Nephron (organoid): ENCODE measurements around the gene HOXA10.

ENCODE experiments used
- H3K27ac Mint-ChIP-seq, 3 experiments: 2 replicates each; pipeline ENCODE4 v1.8.0; 2020; ENCODE audit warnings: mixed read lengths in 3 of 3, mild to moderate bottlenecking in 2 of 3, moderate library complexity in 1 of 3
- H3K27me3 Mint-ChIP-seq: 2 replicates; pipeline ENCODE4 v1.8.0; 2021; ENCODE audit warnings: low read depth, mild to moderate bottlenecking, moderate library complexity, mixed read lengths
- H3K36me3 Mint-ChIP-seq: 2 replicates; pipeline ENCODE4 v1.8.0; 2020; ENCODE audit warnings: low read depth, mixed read lengths
- H3K4me1 Mint-ChIP-seq: 2 replicates; pipeline ENCODE4 v1.8.0; 2020; ENCODE audit warnings: mixed read lengths
- H3K4me3 Mint-ChIP-seq, 3 experiments: 2 replicates each; pipeline ENCODE4 v1.8.0; 2020; ENCODE audit warnings: mild to moderate bottlenecking in 3 of 3, mixed read lengths in 3 of 3, moderate library complexity in 2 of 3
- H3K9me3 Mint-ChIP-seq: 2 replicates; pipeline ENCODE4 v1.8.0; 2020; ENCODE audit warnings: mixed read lengths
- CTCF ChIP-seq, 3 experiments: fragments of 200-600 bp; sonication (generic); IDR thresholded peaks; one replicate each; pipeline ENCODE4 v1.5.0; 2021; ENCODE audit warnings: antibody characterized with exemption in 3 of 3; ENCODE audit not compliant: unreplicated experiment in 3 of 3

HOXA10 gene

DNA sequence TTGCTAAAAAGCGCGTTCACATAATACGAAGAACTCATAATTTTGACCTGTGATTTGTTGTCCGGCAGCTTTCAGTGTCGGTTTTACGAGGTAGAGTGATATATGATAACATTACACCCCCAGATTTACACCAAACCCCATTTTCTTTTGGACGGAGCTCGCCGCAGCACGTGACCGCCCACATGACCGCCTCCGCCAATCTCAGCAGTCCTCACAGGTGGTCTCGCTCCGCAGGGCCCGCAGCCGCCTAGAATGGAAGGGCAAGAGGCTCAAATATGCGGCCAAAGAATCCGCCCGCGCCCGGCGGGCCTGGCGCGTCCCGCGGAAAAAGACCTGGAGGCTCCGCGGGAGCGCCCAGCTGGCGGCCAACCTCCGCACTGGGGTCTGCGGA lies 17.6 kb downstream of the HOXA10 start, which contains the start of gene HOXA7:
Gene HOXA7, minus strand, starts transcription at position 168 of the 391 bp plus-strand sequence. Its CDS starts 130 bp downstream, at position 38.
- H3K27ac Mint-ChIP-seq = peak within 1 kb of the TSS; percentile 97 to 100 (median 99)
- H3K4me3 Mint-ChIP-seq = peak within 1 kb of the TSS; percentile 95 to 98 (median 96)
- H3K36me3 Mint-ChIP-seq = peaks cover 18% of the 10 kb centered on the region
- H3K4me1 Mint-ChIP-seq = peaks cover 50% of the 10 kb centered on the region
- H3K9me3 Mint-ChIP-seq = no peaks in the 10 kb centered on the region
- H3K27me3 Mint-ChIP-seq = peaks cover 4% of the 10 kb centered on the region
- no peak for TF ChIP-seq CTCF (IDR thresholded peaks at IDR 0.05; ENCODE audit: unreplicated experiment in 3 of 3)

DNA sequence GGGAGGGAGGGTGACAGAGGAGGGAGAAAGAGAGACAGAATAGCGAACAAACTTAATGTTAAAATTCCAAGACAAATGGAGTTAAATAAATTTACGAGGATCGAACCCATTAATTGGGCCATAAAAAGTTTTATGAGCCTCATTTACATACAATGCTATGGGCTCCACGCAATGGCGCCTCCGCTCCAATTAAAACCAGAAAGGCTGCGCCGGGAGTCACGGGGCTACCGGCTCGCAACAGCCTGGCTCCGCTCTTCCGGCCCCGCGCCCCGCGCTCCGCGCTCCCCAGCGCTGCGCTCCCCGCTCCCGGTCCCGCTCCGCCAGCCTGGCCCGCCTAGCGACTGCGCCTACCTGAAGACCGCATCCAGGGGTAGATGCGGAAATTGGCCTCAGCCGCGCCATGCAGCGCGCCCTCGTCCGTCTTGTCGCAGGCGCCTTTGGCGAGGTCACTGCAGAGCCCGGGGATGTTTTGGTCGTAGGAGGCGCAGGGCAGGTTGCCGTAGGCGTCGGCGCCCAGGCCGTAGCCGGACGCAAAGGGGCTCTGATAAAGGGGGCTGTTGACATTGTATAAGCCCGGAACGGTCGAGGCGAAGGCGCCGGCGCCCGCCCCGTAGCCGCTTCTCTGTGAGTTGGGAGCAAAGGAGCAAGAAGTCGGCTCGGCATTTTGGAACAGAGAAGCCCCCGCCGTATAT lies 18.2 kb downstream of the HOXA10 start:
- H3K27ac Mint-ChIP-seq = peak overlapping the region; percentile 97 to 100 (median 99)
- peaks cover 4% of the 10 kb centered on the region for H3K27me3 Mint-ChIP-seq
- peaks cover 22% of the 10 kb centered on the region for H3K36me3 Mint-ChIP-seq
- peak overlapping the region; percentile 95 to 98 (median 96) for H3K4me3 Mint-ChIP-seq
- peaks cover 50% of the 10 kb centered on the region for H3K4me1 Mint-ChIP-seq
- no peaks in the 10 kb centered on the region for H3K9me3 Mint-ChIP-seq
- TF ChIP-seq CTCF (IDR thresholded peaks at IDR 0.05; ENCODE audit: unreplicated experiment in 3 of 3) = no peak

- no peak for TF ChIP-seq CTCF (IDR thresholded peaks at IDR 0.05; ENCODE audit: unreplicated experiment in 3 of 3)
- no peaks in the 10 kb centered on the region for H3K9me3 Mint-ChIP-seq
Observed at GRCh38 chr7:27154901-27155815, 19.0 kb downstream of the HOXA10 start.

DNA sequence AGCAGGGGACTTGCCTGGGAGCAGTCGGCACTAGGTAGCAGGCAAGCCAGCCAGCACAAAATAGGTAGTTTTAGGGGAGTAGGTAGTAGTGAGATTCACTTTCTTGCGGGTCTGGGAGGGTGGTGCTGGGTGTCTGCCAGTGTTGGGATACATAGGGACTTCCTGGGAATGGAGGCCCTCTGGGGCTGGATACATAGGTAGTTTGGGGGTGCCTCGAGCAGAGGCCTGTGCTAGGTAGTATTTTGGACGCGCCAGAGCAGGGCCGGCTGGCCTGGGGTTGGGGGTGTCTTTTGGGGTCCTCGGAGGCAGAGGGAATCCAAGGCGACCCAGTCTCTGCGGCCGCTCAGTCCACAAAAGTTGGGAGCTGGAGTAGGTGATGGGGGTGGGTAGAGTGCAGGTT lies 19.8 kb downstream of the HOXA10 start:
- no peaks in the 10 kb centered on the region for H3K9me3 Mint-ChIP-seq
- H3K27me3 Mint-ChIP-seq = peaks cover 4% of the 10 kb centered on the region
- peaks cover 49% of the 10 kb centered on the region for H3K4me1 Mint-ChIP-seq
- H3K27ac Mint-ChIP-seq = peak overlapping the region; percentile 97 to 100 (median 99)
- peak overlapping the region; percentile 95 to 98 (median 96) for H3K4me3 Mint-ChIP-seq
- no peak for TF ChIP-seq CTCF (IDR thresholded peaks at IDR 0.05; ENCODE audit: unreplicated experiment in 3 of 3)
- peaks cover 34% of the 10 kb centered on the region for H3K36me3 Mint-ChIP-seq

More at GRCh38 chr7:27154901-27155815, 19.0 kb downstream of the HOXA10 start:
- peaks cover 30% of the 10 kb centered on the region for H3K36me3 Mint-ChIP-seq
- H3K27ac Mint-ChIP-seq = peak overlapping the region; percentile 97 to 100 (median 99)
- H3K27me3 Mint-ChIP-seq = peaks cover 4% of the 10 kb centered on the region
- peak overlapping the region; percentile 95 to 98 (median 96) for H3K4me3 Mint-ChIP-seq
- H3K4me1 Mint-ChIP-seq = peaks cover 55% of the 10 kb centered on the region

DNA sequence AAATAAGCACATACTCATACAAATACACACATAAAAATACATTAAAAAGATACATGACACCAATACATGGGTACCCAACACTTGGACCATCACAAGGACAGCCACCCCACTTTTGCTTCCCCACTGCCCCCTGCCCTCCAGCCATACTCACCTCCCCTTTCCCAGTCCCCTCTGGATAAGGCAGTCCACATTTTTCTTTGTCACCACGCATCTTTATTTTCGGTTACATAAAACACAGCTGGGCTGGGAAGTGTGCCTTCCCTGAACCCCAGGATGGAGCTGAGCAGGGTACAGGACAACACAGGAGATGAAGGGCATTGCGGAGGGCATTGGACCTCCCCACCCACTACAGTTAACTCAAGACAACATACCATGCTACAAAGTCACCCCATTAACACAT lies 20.6 kb downstream of the HOXA10 start:
- Mint-ChIP-seq H3K27ac (peak overlapping the region; percentile 97 to 100 (median 99)), H3K27me3 (peaks cover 4% of the 10 kb centered on the region), H3K9me3 (no peaks in the 10 kb centered on the region), H3K4me1 (peaks cover 41% of the 10 kb centered on the region), H3K4me3 (peak overlapping the region; percentile 95 to 98 (median 96)), H3K36me3 (peaks cover 39% of the 10 kb centered on the region)
- TF ChIP-seq CTCF (IDR thresholded peaks at IDR 0.05; ENCODE audit: unreplicated experiment in 3 of 3) = no peak
